Measurements from ENCODE around the gene CAMTA1. TPM values are rescaled to one million over a fixed set of nuclear protein-coding genes. Genes with fewer than 3 reads are reported as not detected.
"Not testable (repeated sequence)": the region's sequence is repeated elsewhere in the genome, so short reads cannot be mapped to it uniquely, and the experiment has no call there.

Gene CAMTA1
- total RNA-seq, 1 experiment from 2014 or later = 105 TPM

DNA sequence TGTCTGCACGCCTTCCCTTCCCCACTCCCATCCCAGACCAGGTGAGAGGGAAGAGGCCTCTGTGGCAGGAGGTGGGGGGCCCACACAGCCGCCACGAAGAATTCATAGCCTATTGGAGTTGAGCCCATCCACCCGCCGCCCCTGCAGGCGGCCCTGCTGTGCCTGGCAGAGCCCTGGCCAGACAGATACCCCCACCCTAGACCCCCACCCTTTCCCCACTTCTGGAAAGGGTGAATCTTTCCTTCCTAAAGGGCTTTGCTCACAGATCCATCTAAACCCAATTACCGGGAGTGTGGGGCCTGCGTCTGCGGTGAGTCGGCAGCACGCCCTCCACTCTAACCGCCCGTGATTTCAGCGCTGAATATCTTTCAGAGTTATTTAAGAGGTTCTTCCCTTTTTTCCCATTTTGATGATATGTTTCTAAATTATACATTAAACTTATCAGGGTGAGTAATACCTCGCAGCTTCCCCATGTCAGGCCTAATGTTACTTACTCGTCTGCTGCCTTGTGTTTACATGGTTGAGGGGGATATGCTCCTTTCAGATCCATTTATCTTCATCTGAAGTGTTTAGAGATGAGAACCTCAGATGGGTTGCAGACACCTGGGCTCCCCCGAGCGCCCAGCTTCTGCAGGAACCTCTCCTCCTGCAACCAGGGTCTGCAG is 802.0 kb downstream of the CAMTA1 start:
- DNase-seq (ENCODE audit: low read depth) = no peak

DNA sequence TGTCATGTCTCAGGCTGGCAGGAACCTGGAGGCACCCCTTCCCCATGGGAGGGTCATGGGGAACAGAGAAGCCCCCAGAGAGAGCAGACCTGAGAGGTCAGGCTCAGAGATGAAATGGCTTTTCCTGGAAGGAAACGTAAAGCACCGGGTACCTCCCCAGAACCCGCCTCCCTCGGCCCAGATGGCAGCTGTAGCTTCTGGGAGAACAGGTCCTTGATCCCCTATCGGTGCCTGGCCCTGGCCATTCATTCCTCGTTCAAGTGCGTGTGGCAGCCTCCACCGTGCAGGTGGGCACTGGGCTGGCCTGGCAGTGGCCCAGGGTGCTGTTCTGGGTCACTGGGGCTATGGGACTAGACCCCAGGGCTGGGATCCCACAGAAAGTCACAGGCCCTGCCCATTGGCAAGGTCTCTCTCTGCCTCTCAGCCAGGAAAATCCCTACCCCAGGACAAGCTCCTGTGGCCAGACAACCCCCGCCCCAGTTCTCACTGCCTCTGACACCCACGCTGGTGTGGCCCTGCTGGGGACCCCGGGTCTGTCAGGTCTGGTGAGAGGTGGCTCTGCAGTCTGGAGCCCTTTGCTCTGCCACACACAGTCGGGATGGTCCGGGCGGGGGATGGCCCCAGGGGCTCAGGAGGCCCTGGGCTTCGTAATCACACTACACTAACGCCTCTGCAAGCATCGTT is 802.7 kb downstream of the CAMTA1 start:
- DNase-seq (ENCODE audit: low read depth) = no peak

GRCh38 chr1:7588457-7588827 is 803.2 kb downstream of the CAMTA1 start:
- no peak for DNase-seq (ENCODE audit: low read depth)

- no peak for DNase-seq (ENCODE audit: low read depth)
Measured at GRCh38 chr1:7589080-7589735, 804.0 kb downstream of the CAMTA1 start.

- DNase-seq (ENCODE audit: low read depth) = no peak
Measured at GRCh38 chr1:7589774-7590425, 804.6 kb downstream of the CAMTA1 start.

DNA sequence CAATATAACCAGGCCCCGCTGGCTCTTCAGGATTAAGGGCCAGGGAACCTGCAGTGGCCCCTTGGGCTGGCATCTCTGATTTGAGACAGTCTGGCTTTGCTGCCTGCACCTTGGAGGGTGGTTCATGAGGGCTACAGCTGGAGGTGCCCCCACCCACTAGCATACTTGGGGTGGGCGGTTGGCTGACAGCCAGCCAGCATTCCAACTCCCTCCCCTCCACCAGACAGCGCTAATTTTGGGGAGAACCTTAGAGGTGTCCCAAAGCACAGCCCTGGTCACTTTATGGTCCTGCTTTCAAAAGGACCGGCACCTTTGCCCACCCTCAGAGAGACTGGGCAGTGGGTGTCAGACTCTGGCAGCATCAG is 805.2 kb downstream of the CAMTA1 start:
- no peak for DNase-seq (ENCODE audit: low read depth)

DNA sequence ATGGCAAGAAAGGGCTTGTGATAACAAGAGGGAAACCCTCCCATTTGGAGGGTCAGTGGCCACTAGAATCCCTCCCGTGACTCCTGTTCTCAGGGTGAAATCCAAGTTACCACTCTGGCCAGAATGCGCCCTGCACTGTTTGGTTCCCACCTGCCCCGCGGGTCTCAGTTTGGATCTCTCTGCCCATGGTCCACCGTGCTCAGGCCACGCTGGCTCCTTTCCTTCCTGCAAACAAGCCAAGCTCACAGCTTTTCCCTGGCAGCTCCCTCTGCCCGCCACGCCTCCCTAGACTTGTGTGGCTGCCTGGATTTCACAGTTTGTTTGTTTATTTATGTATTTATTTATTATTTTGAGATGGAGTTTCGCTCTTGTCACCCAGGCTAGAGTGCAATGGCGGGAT is 806.3 kb downstream of the CAMTA1 start:
- no peak for DNase-seq (ENCODE audit: low read depth)

DNA sequence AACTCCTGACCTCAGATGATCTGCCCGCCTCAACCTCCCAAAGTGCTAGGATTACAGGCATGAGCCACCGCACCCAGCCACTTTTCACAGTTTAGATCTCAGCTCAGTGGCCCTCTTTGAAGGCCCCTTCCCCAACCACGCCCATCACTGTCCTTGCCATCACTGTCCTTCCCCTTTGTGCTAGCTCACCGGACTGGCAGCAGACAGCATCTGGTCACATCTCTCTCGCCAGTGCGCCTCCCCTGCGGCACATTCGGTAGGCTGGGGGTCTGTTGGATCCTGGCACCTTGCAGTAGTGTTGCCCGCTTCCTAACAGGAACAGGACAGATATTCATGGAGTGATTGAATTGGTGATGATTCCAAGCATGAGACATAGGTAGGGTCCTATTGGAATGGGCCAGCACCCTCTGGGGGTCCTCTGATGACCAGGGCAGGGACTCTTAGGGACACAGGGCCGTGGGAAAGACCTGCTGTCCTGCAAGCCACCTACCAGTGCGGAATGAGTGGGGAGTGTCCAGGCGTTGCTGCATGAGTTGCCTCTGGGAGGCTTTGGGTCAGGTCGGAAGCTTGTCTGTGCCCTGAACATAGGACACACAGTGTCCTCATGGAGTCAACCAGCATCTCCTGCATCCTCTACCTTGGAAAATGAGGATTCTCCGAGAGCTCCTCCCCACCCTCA is 807.0 kb downstream of the CAMTA1 start:
- no peak for DNase-seq (ENCODE audit: low read depth)

DNA sequence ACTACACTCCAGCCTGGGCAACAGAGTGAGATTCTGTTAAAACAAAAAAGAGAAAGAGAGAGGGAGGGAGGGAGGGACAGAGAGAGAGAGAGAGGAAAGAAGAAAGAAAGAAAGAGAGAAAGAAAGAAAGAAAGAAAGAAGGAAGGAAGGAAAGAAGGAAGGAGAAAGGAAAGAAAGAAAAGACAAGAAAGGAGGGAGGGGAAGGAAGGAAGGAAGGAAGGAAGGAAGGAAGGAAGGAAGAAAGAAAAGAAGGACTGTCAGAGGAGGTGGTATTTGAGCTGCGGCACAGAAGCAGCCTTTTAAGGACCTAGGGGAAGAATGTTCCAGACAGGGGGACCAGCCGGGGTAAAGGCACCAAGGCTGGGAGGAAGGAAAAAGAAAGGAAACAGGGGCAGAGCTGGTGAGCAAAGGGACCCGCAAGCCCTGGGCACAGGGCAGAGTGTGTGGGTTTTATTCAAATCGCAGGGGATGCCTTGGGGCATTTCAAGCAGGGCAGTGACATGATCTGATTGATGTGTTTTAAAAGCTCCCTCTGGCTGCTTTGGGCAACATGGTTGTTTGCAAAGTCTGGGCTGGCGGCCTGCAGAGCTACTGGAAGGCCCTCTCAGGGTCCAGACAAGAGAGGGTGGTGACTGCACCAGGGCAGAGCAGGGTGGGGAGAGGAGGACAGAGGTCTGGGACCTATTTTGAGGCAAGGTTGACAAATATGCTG is 808.9 kb downstream of the CAMTA1 start:
- no peak for DNase-seq (ENCODE audit: low read depth)

DNA sequence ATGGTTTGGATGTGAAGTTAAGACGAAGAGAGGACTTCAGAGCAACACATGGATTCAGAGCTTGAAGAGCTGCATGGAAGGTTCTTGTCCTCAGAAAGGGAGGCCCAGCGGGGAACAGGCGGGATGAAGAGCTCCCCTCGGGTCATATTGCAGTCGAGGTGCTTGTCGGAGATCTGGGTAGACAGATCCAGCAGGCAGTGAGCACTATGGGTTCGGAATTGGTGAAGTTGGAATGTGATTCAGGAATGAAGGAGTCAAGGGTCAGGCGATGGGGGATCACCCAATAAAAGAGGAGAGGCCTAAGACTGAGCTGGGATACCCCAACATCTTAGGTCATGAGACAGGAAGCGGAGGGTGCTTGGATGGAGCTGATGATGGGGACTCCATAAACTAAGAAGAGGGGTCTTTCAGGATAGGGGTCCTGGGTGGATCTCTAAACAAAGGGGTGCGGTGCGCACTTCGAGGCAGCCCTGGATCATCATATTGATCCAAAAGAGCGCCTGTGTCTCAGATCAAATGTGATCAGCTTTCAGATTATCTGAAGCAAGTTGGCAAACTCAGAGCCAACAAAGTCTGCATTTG is 809.6 kb downstream of the CAMTA1 start:
- no peak for DNase-seq (ENCODE audit: low read depth)

DNA sequence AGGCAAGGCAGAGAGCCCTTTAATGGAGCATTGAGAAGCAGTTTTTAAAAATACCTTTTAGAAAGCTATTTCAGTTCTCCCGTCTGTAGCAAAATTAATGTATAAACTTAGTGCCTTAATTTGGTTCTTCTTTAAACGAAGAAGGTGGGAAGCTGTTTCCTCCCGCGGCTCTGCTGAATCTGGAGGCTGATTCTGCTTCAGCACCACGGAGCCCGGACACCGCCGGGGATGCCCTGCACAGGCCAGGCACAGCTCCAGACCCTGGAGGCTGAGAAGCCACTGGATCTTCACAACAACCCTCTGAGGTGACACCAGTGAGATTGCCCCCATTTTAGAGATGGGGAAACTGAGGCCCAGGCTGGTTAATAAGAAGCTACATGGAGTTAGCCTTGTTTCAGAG is 810.1 kb downstream of the CAMTA1 start:
- DNase-seq (ENCODE audit: low read depth) = no peak

GRCh38 chr1:7596126-7596965 is 811.1 kb downstream of the CAMTA1 start:
- no peak for DNase-seq (ENCODE audit: low read depth)

- not testable (repeated sequence) for DNase-seq (ENCODE audit: low read depth)
Measured at GRCh38 chr1:7598058-7598457, 812.8 kb downstream of the CAMTA1 start.

DNA sequence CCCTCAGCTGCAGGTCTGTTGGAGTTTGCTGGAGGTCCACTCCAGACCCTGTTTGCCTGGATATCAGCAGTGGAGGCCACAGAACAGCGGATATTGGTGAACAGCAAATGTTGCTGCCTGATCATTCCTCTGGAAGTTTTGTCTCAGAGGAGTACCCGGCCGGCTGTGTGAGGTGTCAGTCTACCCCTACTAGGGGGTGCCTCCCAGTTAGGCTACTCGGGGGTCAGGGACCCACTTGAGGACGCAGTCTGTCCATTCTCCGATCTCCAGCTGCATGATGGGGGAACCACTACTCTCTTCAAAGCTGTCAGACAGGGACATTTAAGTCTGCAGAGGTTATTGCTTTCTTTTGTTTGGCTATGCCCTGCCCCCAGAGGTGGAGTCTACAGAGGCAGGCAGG is 819.7 kb downstream of the CAMTA1 start:
- DNase-seq (ENCODE audit: low read depth) = not testable (repeated sequence)

- DNase-seq (ENCODE audit: low read depth) = no peak
Measured at GRCh38 chr1:7606096-7606495, 820.8 kb downstream of the CAMTA1 start.

DNA sequence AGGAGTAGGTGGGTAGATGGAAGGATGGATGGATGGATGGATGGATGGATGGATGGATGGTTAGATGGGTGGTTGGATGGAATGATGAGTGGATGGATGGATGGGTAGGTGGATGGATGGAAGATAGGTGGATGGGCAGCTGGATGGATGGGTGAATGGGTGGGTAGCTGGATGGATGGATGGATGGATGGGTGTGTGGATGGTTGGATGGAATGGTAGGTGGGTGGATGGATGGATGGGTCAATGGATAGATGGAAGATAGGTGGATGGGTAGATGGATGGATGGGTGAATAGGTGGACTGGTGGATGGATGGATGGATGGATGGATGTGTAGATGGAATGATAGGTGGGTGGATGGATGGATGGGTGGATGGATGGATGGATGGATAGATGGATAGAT is 821.8 kb downstream of the CAMTA1 start:
- no peak for DNase-seq (ENCODE audit: low read depth)

DNA sequence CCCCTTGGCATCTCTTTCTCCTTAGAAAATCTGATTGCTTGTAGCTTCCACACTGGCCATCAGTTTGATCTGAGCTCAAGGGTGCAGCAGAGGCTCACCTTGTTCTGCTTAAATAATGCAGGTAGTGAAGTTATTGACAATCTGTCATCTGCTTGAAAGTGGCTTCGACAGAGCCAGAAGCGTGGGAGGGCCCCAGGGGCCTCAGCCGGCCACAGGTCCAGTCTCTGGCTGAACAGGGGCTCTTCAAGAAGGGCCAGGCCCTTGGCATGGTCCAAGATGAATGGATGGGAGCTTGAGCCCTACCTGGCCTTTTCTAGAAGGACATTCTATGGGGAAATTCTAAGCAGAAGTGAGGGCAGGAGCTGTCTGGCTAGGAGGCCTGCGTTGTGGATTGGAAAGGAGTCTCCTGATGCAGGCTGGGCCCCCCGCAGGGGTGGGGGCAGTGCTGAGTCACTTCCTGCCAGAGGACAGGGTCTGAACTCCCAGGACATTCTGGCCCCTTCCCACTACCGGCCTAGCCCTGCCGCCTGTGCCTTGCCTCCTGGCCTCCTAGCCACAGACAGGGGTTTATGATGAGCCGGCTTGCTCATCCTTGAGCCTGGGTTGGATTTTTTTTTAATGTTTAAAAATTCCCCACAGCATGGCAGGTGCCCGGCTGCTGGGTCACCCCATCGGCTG is 823.5 kb downstream of the CAMTA1 start:
- no peak for DNase-seq (ENCODE audit: low read depth)

DNA sequence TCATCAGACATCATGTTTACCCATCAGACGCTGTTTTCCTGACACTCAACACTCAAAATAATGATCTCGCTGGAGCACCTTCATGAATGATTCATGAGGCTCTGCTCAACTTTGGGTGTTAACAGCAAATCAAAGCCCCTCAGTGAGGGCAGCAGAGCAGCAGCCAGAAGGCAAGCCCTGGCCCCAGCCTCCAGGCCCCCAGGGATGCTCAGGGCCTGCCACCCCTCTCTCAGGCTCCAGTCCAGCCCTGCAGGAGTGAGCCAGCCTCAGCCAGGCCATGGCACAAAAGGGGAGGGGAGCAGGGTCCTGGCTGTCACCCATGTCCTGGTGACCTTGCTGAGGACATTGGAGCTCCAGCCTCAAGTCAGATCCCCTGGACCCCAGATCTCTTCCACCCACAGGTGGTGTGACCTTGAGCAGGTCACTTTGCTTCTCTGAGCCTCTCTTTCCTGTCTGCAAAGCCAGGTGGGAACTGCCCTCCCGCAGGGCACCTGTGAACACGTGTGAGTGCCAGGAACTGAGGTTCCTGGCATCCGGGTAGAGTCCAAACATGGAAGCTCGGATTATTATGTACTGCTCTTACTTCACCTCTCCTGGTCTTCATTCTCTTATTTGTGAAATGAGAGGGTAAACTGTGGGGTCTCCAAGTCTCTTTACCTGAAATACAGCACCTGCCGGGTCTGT is 824.2 kb downstream of the CAMTA1 start:
- DNase-seq (ENCODE audit: low read depth) = no peak

DNA sequence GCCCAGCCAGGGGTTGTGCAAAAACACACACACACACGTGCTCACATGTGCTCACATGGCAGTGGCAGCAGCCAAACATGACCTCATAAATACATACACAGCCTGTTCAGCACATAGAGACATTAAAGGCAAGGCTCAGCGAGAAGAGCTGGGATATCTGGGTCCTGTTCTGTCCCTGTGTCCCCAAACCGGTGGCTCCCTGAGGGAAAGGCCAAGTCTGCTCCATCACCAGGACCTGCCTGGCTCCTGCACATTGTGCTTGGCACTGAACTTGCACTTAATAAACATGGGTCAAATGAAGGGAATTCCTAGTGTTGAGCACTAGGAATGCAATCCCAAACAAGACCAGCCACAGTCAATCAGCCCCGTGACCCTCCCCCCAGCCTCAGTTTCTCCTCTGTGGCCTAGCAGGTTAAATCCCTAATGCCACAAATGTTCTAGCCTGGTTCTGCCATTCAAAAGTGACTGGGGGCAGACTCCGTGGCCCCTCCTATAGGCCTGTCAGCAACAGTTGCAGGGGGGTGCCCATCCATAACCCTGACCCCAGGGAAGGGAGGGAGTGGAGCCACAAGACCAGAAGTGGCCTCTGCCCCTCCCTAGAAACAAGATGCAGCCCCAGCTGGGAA is 825.0 kb downstream of the CAMTA1 start:
- no peak for DNase-seq (ENCODE audit: low read depth)
